ENCODE results near the gene ASCC3.

Gene ASCC3

DNA sequence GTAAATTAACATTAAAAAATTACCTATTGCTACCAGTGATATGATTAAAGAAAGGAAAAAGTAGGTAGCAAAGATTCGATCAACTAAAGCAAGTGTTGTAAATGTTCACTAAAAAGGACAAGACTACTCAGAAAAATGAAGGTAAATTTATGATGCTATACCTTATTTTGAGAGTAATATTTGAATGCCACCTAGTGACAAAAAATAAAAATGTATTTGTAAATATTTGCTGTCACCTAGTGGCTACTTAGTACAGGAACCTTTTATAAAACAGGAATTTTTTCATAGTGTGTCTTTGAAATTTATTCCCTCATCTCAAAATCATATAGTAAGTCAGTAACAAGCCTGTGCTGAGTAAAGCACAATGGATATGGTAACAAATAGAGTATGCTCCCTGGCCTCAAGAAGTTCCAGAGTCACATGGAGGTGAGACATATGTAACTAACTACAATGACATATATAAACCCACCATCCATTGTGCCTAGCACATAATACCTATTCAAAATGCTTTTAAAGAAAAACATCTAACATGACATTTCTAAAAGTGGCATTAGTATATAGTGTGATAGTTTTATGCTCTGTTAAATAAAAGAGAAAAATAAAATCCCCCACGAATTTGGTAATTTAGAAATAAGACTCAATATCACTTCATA, 223.3 kb downstream of the ASCC3 start:
- TF ChIP-seq GATA2 (IDR thresholded peaks at IDR 0.05; ENCODE audit: low read depth, low read length): no peak
- no peak for TF ChIP-seq GATA3 (IDR thresholded peaks at IDR 0.05; ENCODE audit: low read depth, low read length)

DNA sequence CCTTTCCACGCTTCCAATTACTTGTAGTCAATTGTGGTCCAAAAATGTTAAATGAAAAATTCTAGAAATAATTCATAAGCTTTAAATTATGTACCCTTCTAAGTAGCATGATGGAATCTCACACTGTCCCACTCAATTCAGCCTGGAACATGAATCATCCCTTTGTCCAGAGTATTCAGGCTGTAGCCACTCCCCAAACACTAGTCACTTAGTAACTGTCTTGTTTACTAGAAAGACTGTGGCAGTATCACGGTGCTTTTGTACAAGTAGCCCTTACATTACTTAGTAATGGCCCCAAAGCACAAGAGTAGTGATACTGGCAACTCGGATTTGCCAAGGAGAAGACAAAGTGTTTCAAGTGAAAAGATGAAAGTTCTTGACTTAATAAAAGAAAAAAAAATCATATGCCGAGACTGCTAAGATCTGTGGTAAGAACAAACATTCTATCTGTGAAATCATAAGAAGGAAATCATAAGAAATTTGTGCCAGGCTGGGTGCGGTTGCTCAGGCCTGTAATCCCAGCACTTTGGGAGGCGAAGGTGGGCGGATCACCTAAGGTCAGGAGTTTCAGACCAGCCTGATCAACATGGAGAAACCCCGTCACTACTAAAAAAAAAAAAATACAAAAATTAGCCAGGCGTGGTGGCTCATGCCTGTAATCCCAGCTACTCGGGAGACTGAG, 247.9 kb downstream of the ASCC3 start:
- TF ChIP-seq GATA2 (IDR thresholded peaks at IDR 0.05; ENCODE audit: low read depth, low read length) (no peak), GATA3 (IDR thresholded peaks at IDR 0.05; ENCODE audit: low read depth, low read length) (no peak)

DNA sequence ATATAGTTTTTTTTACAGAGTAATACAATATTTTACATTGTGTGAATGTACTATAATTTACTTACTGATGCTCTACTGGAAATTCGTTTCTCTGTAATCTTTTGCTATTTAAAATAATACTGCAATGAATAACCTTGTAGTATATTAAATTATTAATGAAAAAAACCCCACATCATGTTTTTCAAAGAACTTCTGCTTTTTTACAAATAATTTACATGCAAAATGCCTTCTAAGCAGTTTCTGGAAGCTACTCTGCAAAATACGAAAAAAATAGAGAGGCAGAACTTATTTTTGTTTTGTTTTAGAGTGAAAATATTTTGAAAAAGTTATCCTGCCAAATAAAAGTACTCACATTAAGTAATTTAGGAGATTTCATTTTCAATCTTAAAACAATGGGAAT, 250.6 kb downstream of the ASCC3 start:
- no peak for TF ChIP-seq GATA3 (IDR thresholded peaks at IDR 0.05; ENCODE audit: low read depth, low read length)
- no peak for TF ChIP-seq GATA2 (IDR thresholded peaks at IDR 0.05; ENCODE audit: low read depth, low read length)

DNA sequence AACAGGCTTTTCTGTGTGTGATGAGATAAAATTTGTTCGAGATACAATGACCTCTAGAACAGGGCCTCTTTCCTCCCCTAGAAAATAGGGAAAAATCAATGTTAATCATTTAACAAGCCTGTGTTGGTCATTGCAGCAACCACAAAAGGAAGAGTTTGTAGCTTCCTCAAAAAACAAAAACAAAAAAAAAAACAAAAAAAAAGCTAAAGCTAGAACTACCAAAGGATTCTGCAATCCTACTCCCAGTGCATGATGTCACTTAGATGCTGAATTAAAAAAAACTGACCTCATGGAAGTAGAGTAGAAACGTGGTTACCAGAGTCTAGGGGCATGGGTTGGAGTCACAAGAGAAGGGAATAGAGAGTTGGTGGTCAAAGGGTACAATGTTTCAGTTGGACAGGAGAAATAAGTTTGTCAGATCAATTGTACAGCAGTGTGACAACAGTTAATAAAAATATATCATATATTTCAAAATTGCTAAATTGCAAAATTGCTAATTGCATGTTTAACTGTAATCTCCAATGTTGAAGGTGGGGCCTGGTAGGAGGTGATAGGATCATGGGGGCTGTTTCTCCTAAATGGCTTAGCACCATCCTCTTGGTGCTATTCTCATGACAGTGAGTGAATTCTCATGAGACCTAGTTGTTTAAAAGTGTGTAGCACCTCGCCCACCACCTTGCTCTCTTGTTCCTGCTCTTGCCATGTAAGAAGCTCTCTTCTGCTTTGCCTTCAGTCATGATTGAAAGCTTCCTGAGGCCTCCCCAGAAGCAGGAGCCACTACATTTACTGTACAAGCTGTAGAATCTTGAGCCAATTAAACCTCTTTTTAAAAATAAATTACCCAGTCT, 253.0 kb downstream of the ASCC3 start:
- TF ChIP-seq GATA2 (IDR thresholded peaks at IDR 0.05; ENCODE audit: low read depth, low read length) (no peak), GATA3 (IDR thresholded peaks at IDR 0.05; ENCODE audit: low read depth, low read length) (no peak)

DNA sequence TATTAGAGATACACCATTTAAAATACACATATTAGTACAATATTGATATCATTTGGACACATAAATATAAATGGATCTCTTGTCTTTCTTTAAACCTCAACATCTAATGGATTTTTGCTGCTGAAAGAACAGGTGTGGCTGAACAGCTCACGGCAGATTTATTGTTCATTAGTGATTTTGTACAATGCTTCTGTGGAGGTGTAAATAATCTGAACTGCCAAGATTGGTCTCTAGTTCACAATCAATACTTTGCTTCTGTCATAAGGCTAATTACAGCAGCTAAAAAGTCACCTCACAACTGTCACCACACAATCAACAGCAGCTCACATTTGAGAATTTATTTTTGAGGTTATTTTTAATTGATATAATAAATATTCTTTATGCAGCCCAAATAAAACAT, 254.4 kb downstream of the ASCC3 start:
- TF ChIP-seq GATA3 (IDR thresholded peaks at IDR 0.05; ENCODE audit: low read depth, low read length) (no peak), GATA2 (IDR thresholded peaks at IDR 0.05; ENCODE audit: low read depth, low read length) (no peak)

DNA sequence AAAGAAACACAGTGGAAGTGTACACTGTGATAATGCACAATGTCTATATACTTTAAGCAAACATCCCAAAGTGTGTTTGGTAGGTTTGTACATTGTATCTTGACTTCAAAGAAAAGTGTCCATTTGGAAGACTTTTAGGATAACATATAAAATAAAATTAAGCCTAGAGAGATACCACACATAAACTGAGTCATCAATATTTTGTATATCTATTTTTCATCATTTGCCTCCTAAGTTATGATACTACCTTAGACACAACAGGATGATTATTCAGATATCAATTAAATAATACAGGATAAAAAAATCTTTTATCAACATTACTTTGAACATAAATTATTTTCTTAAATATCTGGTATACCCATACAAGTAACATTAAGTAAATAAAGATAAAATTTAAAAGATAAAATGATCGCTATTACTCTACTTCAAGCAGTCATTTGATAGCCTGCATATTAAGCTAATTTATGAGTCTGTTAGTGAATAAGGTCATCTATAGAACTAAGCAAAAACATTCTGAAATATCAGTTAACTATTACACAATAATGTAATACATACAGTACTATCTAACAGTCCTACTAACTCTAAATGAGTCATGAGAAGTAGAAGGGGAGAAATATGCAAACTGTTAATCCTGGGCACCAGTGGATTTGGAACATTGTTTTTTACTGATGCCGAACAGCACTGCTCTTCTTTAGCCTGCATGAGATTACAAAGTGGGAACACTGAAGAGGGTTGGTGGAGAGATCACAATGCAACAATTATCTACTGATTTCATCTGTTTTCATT, 258.0 kb downstream of the ASCC3 start:
- TF ChIP-seq GATA3 (IDR thresholded peaks at IDR 0.05; ENCODE audit: low read depth, low read length) (no peak), GATA2 (IDR thresholded peaks at IDR 0.05; ENCODE audit: low read depth, low read length) (no peak)

DNA sequence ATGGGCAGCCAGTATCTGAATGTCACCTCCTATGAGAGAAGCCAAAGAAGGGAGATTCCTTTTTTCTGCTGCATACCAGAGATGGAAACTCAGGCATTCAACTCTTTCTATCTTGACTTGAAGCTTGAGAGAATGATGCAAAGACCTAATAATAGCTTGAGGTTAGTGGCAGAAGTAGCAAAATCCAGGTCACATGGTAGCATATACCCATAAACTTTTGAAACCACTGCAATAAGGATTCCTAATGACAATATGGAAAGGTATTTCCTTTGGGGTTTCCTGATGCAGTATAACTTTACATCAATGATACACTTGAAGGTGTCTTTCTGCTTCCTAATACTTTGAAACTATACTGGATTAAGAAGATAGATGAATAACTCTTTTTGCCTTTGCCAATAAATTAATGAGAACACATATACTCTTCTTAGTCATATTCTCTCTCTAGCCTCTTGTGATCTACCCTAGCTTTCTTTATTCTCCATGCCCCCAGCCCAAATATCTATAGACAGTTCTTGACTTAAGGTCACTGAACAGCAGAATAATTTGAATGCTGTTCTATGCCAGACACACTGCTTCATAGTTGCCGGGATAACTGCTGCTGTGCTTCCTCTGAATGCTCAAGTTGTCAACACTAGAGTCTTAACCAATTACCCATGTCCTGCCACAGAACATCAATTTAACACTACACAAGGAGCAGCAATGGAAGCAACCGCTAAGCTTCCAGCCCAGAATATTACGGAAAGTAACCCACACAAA, 260.9 kb downstream of the ASCC3 start:
- TF ChIP-seq GATA2 (IDR thresholded peaks at IDR 0.05; ENCODE audit: low read depth, low read length) (no peak), GATA3 (IDR thresholded peaks at IDR 0.05; ENCODE audit: low read depth, low read length) (no peak)

DNA sequence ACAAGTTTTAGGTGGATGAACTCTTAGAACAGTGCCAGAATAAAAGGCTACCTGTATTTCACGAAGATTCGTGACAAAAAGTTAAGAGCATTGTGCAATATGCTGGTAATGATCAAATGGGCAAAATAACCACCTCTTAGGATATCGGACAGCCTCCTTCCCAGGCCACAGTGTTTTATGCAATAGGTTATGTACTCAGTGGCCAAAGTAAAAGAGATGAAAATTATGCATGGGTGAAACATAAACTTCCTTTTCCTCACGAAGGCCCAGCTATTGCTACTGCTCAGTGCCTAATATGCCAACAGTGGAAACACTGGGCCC, 262.8 kb downstream of the ASCC3 start:
- TF ChIP-seq GATA2 (IDR thresholded peaks at IDR 0.05; ENCODE audit: low read depth, low read length) (no peak), GATA3 (IDR thresholded peaks at IDR 0.05; ENCODE audit: low read depth, low read length) (no peak)

DNA sequence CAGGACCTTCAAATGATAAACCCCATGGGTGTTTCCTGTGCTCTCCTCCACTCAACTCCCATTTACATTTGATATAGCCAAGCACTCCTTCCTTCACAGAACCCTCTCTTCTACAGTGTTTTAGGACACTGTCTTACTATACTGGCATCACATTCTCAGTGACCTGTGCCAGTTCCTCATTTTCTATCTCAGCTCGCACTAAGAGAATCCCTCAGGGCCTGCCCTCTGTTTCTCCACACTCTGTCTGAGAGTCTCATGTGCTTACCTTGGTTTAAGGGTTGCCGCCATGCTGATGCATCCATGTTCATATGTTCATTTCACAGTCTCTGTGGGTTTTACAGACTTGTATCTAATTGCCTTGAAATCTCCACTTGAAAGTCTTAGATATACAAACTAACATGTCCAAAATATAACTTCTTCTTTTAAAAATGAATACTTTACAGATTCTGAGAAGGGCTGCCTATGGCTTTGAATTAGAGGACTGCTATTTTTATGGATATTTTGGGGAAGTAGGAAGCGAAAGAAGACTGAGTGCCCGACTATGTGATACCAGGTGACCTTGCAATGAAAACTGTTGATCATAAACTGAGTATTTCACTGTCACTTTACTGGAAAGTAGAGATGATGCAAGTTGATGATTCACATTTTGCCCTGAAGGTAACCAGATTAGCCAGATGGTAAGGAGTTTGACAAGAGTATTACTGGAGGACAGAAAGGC, 263.3 kb downstream of the ASCC3 start:
- TF ChIP-seq GATA3 (IDR thresholded peaks at IDR 0.05; ENCODE audit: low read depth, low read length) (no peak), GATA2 (IDR thresholded peaks at IDR 0.05; ENCODE audit: low read depth, low read length) (no peak)

DNA sequence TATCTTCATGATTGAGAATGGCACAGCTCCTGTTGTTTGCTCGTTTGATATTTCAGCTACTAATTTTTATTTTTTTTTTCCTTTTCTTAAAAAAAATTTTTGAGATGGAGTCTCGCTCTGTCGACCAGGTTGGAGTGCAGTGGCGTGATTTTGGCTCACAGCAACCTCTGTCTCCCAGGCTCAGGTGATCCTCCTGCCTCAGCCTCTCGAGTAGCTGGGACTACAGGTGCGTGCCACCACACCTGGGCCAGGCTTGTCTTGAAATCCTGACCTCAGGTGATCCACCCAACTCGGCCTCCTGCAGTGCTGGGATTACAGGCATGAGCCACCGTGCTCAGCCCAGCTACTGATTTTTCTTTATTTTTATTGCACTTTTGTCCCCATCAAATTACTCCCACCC, 266.2 kb downstream of the ASCC3 start:
- TF ChIP-seq GATA3 (IDR thresholded peaks at IDR 0.05; ENCODE audit: low read depth, low read length): no peak
- no peak for TF ChIP-seq GATA2 (IDR thresholded peaks at IDR 0.05; ENCODE audit: low read depth, low read length)

DNA sequence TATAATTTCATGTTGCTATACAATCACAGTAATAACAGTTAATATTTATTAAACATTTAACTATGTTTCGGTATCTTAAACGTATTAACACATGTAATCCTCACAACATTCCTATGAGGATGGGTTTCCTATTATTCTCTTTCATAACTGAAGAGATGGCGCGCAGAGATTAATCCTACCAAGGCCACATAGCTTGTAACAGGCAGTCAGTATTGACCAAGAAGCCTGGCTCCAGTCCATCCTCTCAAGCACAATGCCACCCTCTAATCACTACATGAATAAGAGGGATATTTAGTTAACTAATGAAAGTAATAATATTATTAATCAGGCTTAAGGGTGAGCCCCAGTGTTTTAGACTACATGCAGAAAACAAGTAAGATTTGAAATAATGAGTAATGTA, 266.7 kb downstream of the ASCC3 start:
- no peak for TF ChIP-seq GATA2 (IDR thresholded peaks at IDR 0.05; ENCODE audit: low read depth, low read length)
- TF ChIP-seq GATA3 (IDR thresholded peaks at IDR 0.05; ENCODE audit: low read depth, low read length): no peak

DNA sequence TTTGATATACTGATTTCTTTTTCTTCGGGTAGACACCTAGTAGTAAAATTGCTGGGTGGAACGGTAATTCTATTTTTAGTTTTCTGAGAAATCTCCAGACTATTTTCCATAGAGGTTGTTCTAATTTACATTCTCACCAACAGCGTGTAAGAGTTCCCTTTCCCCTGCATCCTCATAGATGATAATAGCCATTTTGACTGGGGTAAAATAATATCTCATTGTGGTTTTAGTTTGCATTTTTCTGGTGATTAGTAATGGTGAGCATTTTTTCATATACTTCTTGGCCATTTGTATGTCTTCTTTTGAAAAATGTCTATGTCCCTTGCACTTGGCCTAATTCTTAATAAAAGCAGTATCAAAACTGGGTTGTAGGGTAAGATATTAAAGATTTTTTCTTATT, 267.5 kb downstream of the ASCC3 start:
- TF ChIP-seq GATA3 (IDR thresholded peaks at IDR 0.05; ENCODE audit: low read depth, low read length): no peak
- TF ChIP-seq GATA2 (IDR thresholded peaks at IDR 0.05; ENCODE audit: low read depth, low read length): no peak

DNA sequence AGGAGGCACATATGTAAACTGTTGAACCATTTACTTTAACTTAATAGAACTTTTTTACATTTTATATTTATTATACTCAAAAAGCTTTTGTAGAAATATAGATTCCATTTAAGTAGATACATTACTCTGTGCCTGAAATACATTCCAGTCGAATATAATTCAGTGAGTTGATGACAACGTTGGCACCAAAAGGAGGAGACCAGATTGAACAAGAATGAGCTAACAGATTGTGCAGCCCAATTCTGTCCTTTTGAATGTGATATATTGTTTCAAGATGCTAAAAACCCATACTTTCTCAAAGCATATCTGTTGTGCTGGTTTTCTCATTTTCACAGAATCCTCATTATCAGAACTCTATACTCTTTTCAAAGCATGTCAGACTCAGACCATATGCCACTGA, 269.0 kb downstream of the ASCC3 start:
- TF ChIP-seq GATA3 (IDR thresholded peaks at IDR 0.05; ENCODE audit: low read depth, low read length): no peak
- TF ChIP-seq GATA2 (IDR thresholded peaks at IDR 0.05; ENCODE audit: low read depth, low read length): no peak

All from SH-SY5Y (cell line).